GM18499 (cell line): ENCODE measurements around the gene ARID2.

ENCODE experiments used
- ATAC-seq: cut with Tn5 transposase; IDR thresholded peaks from one replicate; pipeline ENCODE4 v1.9.1; 2021; ENCODE audit warnings: moderate number of reproducible peaks; ENCODE audit not compliant: insufficient read depth, unreplicated experiment

Gene ARID2

DNA sequence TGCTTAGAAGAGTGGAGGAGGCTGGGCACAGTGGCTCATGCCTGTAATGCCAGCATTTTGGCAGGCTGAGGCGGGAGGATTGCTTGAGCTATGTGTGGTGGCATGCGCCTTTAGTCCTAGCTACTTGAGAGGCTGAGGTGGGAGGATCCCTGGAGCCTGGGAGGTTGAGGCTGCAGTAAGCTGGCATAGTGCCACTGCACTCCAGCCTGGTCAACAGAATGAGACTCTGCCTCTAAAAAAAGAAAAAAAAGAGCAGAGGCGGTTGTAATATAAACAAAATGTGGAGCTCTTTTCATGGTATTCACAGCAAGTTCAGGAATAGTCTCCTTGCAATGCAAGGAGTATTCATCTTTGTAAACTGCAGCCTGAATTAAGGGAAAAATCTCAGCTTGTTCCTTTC is 27.2 kb downstream of the ARID2 start:
- ATAC-seq: no peak

GRCh38 chr12:45757172-45757571 is 27.7 kb downstream of the ARID2 start:
- no peak for ATAC-seq

GRCh38 chr12:45760333-45760732 is 30.8 kb downstream of the ARID2 start:
- no peak for ATAC-seq

- ATAC-seq: no peak
These were observed 32.9 kb downstream of the ARID2 start for GRCh38 chr12:45762185-45763110.

DNA sequence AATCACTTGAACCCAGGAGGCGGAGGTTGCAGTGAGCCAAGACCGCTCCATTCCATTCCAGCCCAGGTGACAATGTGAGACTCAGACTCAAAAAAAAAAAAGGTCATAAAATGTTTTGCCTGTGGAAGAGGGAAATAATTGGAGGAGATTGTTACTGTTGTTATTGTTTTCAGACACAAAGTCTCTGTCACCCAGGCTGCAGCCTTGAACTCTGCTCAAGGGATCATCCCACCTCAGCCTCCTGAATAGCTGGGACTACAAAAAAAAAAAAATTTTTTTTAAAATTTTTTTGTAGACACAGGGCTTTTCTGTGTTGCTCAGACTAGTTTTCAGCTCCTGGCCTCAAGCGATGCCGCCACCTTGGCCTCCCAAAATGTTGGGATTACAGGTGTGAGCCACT is 33.9 kb downstream of the ARID2 start:
- no peak for ATAC-seq

DNA sequence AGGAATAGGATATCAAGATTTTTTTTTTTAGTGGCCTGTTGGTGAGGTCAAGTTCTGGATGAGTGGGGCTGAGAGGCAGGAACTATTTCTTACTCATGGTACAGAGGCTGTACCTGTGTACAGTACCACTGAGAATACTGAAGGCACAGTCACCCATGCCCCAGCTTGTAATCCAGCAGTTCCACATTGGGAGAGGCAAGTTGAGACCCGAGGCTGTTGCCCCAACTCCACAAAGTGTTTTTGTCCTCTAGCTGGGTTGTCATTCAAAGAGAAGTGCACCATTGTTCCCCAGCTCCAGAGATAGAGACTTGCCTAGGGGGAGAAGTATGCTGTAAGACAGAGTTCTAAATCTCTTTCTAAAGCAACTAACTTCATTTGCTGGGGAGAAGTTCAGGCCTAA is 38.7 kb downstream of the ARID2 start:
- no peak for ATAC-seq

- ATAC-seq: no peak
These were observed 44.2 kb downstream of the ARID2 start for GRCh38 chr12:45773747-45774146.

- ATAC-seq: no peak
These were observed 45.1 kb downstream of the ARID2 start for GRCh38 chr12:45774508-45775162.

DNA sequence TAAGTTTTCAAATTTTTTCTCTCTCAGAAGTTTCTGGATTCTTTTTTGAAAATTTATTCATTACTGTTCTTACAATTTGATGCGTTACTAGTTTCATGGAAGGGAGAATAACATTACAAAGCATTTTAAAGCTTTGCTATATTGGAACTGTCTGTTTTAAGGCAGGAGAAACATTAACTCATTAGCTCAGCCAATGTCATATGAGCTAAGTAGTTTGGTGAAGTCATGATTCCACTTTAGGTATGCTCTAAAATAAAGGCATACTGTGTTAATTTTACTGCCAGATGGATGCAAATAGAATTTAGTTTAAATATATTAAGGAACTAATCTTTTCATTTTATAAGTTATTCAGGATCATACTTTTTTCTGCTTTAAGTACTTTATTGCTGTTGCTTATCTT is 46.0 kb downstream of the ARID2 start:
- ATAC-seq: no peak

- no peak for ATAC-seq
These were observed 46.5 kb downstream of the ARID2 start for GRCh38 chr12:45775964-45776363.

- no peak for ATAC-seq
These were observed 50.4 kb downstream of the ARID2 start for GRCh38 chr12:45779936-45780335.

- no peak for ATAC-seq
These were observed 51.6 kb downstream of the ARID2 start for GRCh38 chr12:45781080-45781479.

DNA sequence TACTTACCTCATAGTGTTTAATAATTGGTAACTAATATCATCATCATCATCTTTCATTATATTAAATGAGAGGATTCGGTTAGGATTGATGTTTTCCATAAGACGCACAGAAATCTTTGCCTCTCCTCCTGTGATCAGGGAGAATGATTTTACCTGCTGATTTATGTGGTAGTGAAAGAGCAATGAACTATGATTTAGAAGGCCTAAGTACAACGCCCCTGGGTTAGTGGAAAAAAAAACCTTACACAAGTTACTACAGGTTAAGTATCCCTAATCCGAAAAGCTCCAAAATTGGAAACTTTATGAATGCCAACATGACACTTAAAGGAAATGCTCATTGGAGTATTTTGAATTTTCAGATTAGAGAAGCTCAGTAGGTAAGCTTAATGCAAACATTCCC is 55.8 kb downstream of the ARID2 start:
- ATAC-seq: no peak

- no peak for ATAC-seq
These were observed 59.5 kb downstream of the ARID2 start for GRCh38 chr12:45789025-45789424.

GRCh38 chr12:45794422-45794821 is 64.9 kb downstream of the ARID2 start:
- ATAC-seq: no peak

DNA sequence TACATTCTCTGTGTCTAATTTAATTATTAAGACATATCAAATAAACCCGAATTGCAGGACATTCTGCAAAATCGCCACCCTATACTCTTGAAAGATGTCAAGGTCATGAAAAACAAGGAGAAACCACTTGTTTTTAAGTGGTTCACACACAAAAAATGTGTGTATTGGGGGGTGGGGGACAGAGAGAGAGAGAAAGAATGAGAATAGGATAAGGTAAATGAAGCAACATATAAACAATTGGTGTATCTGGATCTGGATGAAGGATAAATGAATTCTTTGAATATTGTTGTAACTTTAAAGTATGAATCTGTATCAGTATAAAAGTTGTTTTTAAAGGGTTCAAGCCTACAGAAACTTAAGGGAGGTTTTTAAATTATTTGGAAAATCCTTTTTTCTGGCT is 72.1 kb downstream of the ARID2 start:
- no peak for ATAC-seq

- ATAC-seq: no peak
These were observed 73.6 kb downstream of the ARID2 start for GRCh38 chr12:45803111-45803510.

DNA sequence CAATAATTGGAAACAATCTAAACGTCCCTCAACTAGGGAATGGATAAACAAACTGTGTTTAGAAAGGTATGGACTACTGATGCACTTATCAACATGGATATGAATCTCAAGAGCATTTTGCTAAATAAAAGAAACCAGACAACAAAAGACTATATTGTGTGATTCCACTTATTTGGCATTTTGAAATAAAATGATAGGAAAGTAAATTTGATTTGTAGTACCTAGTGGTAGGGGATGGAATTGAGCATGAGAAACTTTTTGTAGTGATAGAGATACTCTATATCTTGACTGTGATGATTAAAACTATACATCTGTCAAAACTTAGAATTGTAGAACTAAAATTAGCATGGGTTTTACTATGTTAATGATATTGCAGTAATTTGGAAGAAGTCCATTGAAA is 87.1 kb downstream of the ARID2 start:
- no peak for ATAC-seq

DNA sequence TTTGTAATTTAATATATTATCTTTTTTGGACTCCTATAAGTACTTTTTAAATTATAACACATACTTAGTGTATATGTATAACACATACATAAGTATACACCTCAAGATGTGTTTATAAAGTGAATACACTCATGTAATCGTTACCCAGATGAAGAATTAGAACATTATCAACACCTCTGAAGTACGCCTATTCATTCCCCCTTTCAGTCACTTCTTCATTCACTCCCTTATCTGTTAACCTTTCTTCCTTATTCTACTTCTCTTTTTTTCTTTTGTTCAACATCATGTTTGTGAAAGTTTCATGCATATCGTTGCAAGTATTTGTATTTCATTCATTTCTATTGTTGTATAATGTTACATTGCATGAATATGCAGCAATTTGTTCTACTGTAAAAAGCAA is 98.5 kb downstream of the ARID2 start:
- ATAC-seq: no peak

- no peak for ATAC-seq
These were observed 98.9 kb downstream of the ARID2 start for GRCh38 chr12:45828402-45828801.

- ATAC-seq: no peak
These were observed 102.1 kb downstream of the ARID2 start for GRCh38 chr12:45831590-45831989.

DNA sequence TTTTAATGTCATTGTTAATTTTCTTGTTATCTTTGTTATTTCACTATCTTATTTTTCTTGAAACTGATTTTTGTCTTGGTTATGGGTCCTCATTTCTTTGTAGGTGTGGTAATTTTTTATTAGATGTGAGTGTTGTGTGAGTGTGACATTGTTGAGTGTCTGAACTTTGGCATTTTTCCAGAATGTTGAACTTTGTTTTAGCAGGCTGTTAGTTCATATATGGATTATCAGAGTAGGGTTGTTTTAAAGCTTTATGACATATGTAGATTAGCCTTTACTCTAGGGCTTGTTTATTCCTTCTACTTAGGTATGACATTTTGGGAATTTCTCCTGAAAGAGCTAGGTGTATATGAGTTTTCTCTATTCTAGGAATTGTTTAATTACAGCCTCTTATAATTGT is 103.9 kb downstream of the ARID2 start:
- ATAC-seq: no peak
